Smooth muscle cell of the umbilical artery (primary cell): ENCODE results near the gene FOLH1. TPM values are rescaled to one million over a fixed set of nuclear protein-coding genes. Genes with fewer than 3 reads are reported as not detected.

Experiments used
- total RNA-seq: library from RNA; depleted of rRNA; stranded (reverse); fragments of >200 nt; gene quantifications from 2 replicates; pipeline ENCODE4 v1.2.3, GENCODE V29; 2014

Gene FOLH1
- total RNA-seq: not detected in 2 replicates

DNA sequence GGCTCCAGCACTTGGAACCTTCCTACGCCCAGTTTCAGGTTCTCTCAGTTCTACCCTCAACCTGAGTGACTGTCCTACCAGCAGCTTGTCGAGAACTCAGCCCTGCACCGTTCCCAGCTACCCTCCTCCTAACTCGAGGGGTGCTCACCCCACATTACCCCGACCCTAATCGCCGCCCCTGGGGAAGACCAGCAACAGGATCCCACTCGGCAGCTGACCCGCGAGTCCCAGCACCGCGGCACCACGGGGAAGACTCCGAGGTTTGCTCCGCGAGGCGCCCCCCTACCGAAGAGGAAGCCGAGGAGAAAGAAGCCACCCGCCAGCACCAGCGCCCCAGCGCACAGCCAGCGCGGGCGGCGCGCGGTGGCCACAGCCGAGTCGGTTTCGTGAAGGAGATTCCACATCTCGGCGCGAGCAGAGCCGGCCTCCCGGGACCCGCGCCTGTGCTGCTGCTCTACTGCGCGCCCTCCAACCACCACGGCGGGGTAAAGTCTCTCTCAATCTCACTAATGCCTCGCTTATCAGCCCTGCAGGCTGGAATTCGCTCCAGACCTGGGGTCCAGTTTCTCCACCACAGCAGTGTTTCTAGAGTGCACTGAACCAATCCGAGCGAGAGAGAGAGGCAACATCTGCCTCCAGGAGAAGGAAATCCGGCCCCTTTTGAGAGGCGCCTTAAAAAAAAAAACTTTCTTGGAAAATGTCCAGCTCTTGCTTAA lies at the start of gene FOLH1:
Gene FOLH1, minus strand, starts transcription at position 597 of the 716 bp plus-strand sequence. Its CDS starts 193 bp downstream, at position 404.

Other genes with a start within 250 kb of the FOLH1 start
- gene TRIM51G, start 224.7 kb downstream of the FOLH1 start, total RNA-seq: not detected in 2 replicates
- not detected in 2 replicates for gene TRIM49B, start 179.8 kb downstream of the FOLH1 start, total RNA-seq
- gene TRIM64C, start 149.5 kb downstream of the FOLH1 start, total RNA-seq: not detected in 2 replicates